GM18858 (cell line): Measurements from ENCODE around the gene SUCLA2.
A peak's percentile ranks its signal among the peaks of the same experiment; 100 is the strongest.
"Not testable (repeated sequence)": the region's sequence is repeated elsewhere in the genome, so short reads cannot be mapped to it uniquely, and the experiment has no call there.

Source experiments
- ATAC-seq: cut with Tn5 transposase; IDR thresholded peaks from one replicate; pipeline ENCODE4 v1.9.1; 2021; ENCODE audit not compliant: unreplicated experiment

SUCLA2 gene

DNA sequence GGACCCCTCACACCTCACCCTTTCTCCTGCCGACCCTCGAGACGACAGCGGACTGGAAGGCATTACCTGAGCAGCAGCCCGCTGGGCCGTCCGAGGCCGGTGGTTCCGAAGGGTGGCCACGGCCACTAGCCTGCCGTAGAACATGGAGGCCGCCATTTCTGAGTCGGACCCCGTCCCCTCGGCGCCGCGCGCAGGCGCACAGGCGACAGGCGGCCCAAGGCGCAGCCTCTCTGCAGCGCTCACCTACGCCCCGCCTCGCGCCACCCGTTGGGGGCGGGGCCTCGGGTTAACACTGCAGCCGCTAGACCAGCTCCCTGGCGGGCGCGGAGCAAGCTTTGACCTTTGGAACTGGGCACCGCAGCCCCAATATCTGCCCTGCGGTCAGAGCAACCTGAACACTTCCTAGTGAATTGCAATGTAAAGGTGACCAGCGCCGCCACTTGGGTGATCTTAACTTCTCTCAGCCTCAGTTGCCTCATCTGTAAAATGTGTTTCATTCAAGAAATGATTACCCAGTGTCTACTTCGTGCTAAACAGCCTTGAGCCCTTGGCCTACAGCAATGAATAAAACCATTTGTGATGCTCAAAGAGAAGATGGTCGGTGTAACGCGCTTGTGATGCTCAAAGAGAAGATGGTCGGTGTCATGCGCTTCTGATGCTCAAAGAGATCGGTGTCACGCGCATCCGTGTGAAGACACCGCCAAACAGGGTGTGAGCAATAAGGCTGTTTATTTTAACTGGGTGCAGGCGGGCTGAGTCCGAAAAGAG, at the start of gene SUCLA2:
Gene SUCLA2 (minus strand): TSS at position 160 of the 768 bp plus-strand sequence. CDS start 4 bp downstream, at position 156.
- peak; percentile 96 for ATAC-seq

DNA sequence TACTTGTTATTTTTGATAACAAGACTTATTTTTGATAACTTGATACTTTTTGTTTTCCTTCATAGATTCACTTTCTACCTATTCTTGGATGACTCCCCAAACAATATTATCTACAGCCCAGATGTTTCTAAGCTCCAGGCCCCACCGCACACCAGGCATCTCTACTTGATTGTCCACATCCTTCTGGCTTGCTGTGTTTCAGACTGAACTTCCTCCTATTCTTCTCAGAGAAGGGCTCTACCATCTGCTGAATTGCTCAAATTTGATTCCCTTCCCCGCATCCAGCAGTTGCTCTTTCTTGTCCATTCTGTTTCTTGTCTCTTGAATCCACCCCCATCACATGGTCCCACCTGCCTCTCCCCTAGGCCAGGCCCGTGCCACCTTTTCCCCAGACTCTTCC, 49.5 kb upstream of the SUCLA2 start:
- no peak for ATAC-seq

DNA sequence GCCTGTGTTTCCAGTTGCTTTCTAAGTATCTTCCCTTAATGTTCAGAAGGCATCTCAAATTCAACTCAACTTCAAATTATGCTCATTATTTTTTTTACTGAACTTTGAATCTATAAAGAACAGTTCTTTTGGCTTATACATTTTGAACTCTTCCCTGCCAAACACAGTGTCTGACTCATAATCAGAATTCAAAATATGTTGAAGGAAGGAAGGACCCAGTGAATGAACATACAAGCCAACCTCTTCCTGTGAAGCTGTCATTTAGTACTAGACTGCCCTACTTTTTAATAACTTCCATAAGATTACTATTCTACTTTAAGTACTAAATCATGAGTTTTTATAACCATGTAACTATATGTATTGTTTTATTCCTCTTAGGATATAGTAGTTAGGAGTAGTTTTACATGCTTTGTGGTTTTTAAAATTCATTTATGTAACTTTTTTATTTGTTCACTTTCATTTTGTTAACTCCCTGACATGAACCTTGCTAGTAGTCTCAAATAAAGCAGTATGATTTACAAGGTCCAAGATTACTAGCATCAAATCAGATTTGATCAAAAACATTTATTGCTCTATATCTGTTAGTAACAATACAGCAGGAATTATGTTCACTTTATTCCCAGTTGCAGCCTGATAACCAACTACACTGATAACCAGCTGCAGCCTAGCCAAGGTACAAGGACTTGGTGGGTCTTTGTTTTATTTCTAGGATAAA, 42.9 kb upstream of the SUCLA2 start:
- ATAC-seq: peak; percentile 45

DNA sequence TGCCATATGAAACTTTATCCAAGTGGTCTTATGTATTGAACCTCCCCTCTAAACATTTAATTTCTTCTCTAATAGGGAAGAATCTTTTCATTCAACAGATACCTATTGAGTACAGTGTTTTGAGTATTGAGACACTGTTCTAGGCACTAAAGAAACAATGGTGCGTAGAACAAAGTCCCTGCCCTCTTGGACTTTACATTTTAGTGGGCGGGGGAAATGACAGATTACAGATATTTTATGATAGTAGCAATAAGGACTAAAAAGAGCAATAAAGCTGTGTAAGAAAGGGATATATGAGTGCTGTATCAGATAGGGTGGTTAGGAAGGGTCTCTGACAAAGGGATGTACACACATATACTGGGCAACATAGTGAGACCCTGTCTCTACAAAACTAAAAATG, 41.8 kb upstream of the SUCLA2 start:
- ATAC-seq: no peak

DNA sequence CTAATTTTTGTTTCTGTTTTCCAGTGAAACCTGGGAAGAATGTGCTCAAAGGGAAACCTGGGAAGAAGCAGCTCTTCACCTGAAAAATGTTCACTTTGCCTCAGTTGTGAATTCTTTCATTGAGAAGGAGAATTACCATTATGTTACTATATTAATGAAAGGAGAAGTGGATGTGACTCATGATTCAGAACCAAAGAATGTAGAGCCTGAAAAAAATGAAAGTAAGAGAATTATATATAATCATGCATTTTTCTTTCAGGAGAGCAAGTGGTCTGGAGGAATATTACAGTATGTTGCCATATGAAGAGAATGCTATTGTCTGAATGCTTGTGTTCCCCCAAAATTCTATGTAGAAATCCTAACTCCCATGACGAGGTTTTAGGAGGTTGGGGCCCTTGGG, 39.8 kb upstream of the SUCLA2 start:
- ATAC-seq: no peak

DNA sequence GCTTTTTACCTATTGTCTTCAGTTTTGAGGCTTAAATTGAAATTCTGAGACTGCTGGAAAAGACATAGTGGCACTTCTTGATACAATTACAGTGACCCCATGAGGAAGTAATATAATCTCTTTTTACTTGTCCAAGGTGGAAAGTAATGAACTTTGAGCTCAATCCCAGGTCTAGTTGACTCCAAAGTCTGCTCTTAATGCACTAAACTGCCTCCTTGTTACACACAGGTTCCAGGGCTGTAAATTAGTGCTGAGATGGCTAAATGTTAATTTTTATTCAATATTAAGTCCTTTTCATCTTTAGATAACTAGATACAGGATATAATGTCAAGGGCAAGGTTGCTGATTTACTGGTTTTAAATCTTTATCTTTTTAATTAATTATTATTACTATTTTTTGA, 39.0 kb upstream of the SUCLA2 start:
- ATAC-seq: no peak

DNA sequence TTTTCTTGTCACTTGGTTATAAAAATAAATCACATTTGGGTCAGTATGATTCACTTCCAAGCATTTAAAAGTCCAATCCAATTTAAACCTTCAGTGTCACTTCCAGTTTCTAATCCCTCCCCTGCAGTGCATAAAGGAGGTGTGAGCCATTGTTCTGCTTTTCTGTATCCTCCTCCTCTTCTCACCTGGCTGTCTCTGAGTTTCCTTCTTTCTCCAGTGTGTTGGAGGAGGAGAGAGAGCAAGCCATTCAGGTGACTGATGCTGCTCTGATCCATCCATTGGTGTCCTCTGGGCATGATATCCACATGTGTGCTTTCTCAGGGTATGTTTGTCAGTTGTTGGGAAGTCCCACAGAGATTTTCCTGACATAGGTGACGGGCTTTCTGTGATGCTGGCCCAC, 37.7 kb upstream of the SUCLA2 start:
- ATAC-seq: no peak

DNA sequence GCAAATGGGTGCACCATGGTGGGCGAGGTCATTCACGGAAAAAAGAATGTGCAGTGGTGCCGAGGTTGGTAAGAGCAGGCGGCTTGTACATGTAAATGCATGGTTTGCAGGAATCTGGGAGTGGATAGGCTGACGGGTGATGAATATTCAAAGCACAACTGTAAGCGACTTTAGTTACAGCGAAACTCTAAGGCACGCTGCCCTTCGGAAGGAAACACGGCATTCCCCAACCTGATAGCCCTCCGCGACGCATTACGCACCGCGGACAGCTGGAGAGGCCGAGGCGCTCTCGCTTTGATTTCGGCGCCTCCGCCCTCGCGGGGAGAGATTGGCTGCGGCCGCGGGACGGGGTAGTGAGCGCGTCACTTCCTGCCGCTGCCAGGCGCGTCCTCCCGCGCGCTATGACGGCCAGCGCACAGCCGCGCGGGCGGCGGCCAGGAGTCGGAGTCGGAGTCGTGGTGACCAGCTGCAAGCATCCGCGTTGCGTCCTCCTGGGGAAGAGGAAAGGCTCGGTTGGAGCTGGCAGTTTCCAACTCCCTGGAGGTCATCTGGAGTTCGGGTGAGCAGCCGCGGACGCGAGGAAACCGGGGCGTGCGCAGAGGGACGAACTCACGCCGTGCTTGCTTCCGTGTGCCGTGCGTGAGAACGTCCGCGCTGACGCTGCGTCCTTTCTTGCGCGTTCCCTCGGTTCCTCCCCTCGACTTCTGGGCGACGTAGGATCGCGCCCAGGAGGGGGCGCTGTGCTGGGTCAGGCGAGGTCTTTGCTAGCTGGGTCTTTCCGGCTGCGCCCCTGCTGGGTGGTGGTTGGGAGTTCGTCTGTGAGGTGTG, 36.5 kb upstream of the SUCLA2 start, which contains the start of gene NUDT15:
Gene NUDT15 (plus strand): TSS at position 381 of the 828 bp plus-strand sequence. CDS start 21 bp downstream, at position 402.
- ATAC-seq: peak; percentile 83

DNA sequence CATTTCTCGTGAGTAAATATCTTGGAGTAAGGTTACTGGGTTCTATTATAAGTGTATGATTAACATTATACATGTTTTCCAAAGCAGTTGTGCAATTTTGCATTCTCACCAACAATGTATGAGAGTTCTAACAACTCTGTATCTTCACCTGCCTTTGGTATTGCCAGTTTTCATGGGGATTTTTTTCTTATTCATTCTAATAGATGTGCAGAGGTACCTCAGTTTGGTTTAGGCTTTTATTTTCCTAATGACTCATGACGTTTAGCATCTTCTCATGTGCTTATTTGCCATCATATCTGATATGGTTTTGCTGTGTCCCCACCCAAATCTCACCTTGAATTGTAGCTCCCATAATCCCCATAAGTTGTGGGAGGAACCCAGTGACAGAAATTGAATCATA, 28.8 kb upstream of the SUCLA2 start:
- no peak for ATAC-seq

DNA sequence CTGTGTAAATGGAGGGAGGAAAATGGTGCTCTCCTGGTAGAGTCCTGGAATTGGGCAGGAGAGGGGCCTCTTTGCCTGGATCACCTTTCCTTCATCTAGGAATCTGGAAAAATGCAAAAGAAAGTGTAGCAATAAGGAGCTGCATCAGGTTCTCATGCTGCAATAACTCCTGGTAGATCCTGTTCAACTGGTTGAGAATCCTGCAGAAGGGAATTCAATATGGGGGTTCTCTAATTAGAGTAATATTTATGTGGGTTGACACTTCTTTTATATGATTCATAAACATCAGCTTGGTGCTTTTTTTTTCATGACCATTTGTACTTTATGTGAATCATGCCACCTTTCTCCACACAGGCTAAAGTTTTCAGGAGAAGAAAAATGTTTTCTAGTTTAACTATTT, 27.0 kb upstream of the SUCLA2 start:
- no peak for ATAC-seq

DNA sequence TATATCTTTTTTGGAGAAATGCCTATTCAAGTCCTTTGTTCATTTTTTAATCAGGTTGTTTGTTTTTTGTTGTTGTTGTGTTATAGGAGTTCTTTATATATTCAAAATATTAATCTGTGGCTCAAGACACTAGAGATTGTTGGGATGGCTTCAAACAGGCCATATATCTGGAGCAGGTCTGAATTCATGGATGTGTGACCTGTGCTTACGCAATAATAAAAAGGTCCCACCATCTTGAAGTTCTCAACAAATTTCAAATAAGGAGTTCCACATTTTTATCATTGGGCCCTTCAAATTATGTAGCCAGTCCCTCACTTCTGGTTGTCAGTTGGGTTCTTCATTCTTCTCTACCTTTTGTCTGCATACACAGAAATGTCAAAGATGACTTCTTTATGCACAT, 18.7 kb upstream of the SUCLA2 start:
- no peak for ATAC-seq

DNA sequence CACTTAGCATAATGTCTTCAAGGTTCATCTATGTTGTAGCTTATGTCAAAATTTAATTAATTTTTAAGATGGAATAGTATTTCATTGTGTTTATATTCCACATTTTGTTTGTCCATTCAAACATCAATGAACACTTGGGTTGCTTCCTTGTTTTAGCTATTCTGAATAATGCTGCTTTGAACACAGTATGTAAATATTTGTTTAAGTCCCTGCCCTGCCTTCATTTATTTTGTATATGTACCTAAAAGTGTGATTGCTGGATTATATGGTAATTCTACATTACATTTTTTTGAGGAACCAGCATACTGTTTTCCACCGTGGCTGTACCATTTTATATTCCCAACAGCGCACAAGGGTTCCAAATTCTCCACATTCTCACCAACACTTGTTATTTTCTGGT, 17.6 kb upstream of the SUCLA2 start:
- no peak for ATAC-seq

DNA sequence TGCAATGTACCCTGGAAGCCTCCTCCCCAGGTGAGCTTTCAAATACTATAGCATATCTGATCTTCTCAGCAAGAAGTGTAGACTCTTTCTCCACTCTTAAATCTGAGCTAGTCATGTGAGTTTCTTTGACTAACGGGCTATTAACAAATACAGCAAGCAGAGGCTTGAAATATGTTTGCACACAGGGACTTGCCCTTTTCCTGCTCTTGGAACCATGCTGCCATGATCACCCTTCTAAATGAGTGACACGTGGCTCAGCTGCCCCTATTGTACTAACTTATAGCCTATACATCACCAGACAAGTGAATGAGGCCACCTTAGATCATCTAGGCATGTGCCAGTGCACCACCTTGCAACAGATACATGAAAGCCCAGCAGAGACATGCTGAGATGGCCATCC, 13.3 kb upstream of the SUCLA2 start:
- no peak for ATAC-seq

DNA sequence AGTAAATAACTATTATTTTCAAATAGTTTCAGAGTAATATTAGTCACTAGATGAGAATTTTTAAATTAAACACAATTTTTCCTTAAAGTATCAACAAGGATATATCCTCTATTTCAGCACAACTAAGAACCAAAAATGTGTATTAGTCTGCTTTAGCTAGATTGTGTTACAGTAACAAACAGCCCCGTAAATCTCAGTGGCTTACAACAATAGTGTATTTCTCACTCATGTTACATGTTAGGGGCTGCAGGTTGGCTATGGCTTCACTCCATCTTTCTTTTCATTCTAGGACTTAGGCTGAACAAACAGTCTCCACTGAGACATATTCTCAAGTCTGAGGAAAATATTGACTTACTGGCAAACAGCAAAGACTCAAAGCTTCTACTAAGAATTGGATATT, 11.6 kb upstream of the SUCLA2 start:
- no peak for ATAC-seq

DNA sequence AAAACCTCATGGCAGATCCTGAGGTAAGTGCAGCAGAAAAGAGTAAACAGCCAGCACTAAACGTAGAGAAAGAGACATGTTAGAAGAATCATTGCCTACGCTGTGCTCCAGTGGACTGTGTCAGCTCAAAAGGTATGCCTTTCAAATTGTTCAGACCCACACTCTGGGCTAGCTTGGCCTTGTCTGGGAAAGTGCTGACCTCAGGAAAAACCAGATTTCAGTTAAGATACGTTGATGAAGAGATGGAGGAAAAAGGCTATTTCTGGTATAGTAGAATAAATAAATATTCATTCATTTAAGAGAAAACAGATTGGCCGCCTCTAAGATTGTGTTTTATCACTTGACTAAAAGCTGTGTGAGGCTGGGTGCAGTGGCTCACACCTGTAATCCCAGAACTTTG, 9.6 kb upstream of the SUCLA2 start:
- no peak for ATAC-seq

DNA sequence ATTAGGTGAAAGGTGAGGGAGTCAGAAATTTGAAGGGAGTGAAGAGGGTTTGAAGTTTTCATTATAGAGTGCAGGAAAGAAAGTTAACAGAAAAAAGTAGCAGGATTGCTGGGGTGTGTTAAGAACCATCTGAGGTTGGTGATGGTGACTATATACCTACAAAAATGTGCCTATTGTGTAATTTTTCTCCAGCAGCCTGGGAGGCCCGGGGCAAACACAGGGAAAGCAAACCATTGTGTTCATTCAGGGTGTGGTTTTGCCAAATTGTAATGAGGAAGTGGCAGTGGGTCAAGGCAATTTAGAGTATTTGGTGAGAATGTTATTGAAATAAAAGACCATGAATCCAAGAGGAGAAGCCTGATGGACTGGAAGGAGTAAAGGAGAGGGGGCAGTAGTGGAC, 8.2 kb upstream of the SUCLA2 start:
- ATAC-seq: no peak

DNA sequence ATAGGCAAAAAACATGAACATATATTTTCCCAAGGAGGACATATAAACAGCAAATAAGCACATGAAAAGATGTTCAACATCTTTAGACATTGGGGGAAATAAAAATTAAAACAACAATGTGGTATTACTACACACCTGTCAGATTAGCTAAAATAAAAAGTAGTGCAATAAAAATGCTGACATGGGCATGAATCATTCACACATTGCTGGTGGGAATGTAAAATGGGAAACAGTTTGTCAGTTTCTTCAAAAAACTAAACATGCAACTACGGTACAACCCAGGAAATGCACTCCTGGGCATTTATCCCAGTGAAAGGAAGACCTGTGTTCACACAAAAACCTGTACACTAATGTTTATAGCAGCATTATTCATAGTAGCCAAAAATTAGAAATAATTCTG, 5.3 kb upstream of the SUCLA2 start:
- no peak for ATAC-seq

DNA sequence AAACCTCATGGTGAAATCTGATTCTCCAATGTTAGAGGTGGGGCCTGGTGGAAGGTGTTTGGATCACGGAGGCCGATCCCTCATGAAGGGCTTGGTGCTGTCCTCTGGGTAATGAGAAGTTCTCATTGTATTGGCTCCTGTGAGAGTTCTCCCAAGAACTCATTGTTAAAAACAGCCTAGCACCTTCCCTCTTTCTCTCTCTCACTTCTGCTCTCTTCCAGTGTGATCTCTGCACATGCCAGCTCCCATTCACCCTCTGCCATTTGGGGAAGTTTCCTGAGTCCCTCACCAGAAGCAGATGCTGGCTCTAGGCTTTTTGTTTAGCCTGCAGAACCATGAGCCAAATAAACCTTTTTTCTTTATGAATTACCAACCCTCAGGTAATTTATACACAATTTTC, 3.1 kb upstream of the SUCLA2 start:
- no peak for ATAC-seq

DNA sequence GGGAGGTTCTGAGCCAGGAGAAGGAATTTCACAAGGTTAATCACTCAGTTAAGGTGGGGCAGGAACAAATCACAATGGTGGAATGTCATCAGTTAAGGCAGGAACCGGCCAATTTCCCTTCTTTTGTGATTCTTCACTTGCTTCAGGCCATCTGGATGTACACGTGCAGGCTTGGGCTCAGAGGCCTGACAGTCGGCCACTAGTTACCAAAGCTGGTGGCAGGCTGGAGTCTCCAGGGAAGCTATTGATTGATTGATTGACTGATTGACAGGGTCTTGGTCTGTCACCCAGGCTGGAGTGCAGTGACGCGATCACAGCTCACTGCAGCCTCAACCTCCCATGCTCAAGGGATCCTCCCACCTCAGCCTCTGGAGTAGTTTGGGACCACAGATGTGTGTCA, 926 bp upstream of the SUCLA2 start:
- not testable (repeated sequence) for ATAC-seq

DNA sequence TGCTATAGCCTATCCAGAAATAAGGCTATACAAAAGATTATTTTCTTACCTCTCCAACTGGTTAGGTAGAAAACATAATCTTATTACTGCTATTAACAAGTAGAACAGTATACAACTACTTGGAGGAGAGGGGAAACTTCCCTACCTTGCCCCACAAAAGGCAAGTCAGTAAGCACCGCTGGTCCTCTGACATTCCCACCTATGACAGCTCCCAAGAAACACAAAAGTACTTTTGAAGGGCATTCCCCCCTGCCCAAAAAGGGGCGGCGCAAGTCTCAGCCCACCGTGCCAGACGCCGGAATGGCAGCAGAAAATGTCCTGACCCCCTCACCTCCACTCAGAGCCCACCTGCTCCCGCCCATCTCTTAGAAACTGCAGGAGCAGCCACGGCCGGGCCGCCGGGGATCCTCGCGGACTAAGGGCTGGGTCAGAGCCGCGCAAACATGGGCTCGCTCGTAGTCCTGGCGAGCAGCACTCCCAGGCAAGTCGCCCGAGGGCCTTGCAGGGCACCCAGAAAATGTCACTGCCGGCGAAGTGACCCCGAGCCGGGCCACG, 437 bp downstream of the SUCLA2 start:
- ATAC-seq: peak; percentile 18

DNA sequence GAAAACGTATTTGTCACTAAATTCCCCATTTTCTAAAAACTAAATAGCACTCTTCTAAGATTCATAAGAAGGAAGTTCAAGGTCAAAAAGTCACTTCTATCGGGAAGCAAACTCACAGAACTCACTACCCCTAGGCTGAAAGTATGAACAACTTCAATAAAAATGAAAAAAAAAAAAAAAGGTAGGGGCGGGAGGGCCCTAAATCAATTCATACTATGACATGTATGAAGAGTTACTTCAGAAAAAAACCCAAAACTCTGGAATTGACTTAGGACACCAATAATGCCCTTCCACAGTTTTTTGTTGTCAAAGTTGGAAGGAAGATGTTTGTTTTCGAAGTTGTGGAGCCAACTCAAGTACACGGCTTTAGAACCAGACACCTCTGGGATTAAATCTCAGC, 1.1 kb downstream of the SUCLA2 start:
- ATAC-seq: no peak
